PFSK-1 (cell line): ENCODE measurements around the gene PXDN.
A peak's percentile ranks its signal among the peaks of the same experiment; 100 is the strongest.

Experiments
- POLR2AphosphoS5 ChIP-seq: IDR thresholded peaks from 2 replicates; pipeline ENCODE4 v1.6.1; 2012; ENCODE audit warnings: low read depth, mild to moderate bottlenecking, control low read depth, low read length, moderate library complexity
- REST ChIP-seq, 2 experiments: IDR thresholded peaks; 2 replicates each; pipeline versions ENCODE4 v1.6.1 to v1.8.0; 2011 to 2012; ENCODE audit warnings: low read depth in 2 of 2, low read length in 2 of 2, control low read depth in 1 of 2, inconsistent platforms in 1 of 2, mild to moderate bottlenecking in 1 of 2, moderate library complexity in 1 of 2; ENCODE audit not compliant: insufficient read depth in 1 of 2
- SIN3A ChIP-seq: IDR thresholded peaks from 2 replicates; pipeline ENCODE4 v1.6.1; 2012; ENCODE audit warnings: mild to moderate bottlenecking, low read length, moderate library complexity, borderline replicate concordance; ENCODE audit not compliant: insufficient read depth
- TAF1 ChIP-seq: IDR thresholded peaks from 2 replicates; pipeline ENCODE4 v1.6.1; 2012; ENCODE audit warnings: low read length, control low read depth, borderline replicate concordance; ENCODE audit not compliant: insufficient read depth

GRCh38 chr2:1627628-1628381, 116.5 kb downstream of the PXDN start:
- TF ChIP-seq POLR2AphosphoS5 (peak; percentile 59; the same call in 1 of the 2 replicates), TAF1 (no peak), SIN3A (0 out of 2 replicates have a peak, but pooled peaks have one; percentile 73), REST (IDR thresholded peaks at IDR 0.05; ENCODE audit: insufficient read depth in 1 of 2, low read depth in 2 of 2, low read length in 2 of 2) (no peak)
